IMR-90 (cell line): ENCODE results near the gene PALLD.

Experiments used
- BHLHE40 ChIP-seq: fragments of 150-350 bp; IDR thresholded peaks from 2 replicates; pipeline ENCODE4 v1.6.1; 2016; ENCODE audit warnings: mild to moderate bottlenecking, low read depth, low read length
- CEBPB ChIP-seq: IDR thresholded peaks from 2 replicates; pipeline ENCODE4 v1.6.1; 2012; ENCODE audit warnings: low read depth, low read length, improper control_type of control experiment
- CTCF ChIP-seq: conservative IDR thresholded peaks from 2 replicates; pipeline ENCODE4 v1.5.1; 2012; ENCODE audit warnings: mild to moderate bottlenecking, low read depth, low read length, improper control_type of control experiment
- ELK1 ChIP-seq: fragments of 150-350 bp; IDR thresholded peaks from 2 replicates; pipeline ENCODE4 v1.6.1; 2016; ENCODE audit warnings: low read depth, mild to moderate bottlenecking, low read length, moderate library complexity, borderline replicate concordance
- MAZ ChIP-seq: IDR thresholded peaks from 2 replicates; pipeline ENCODE4 v1.6.1; 2012; ENCODE audit warnings: low read depth, mild to moderate bottlenecking, low read length, improper control_type of control experiment, moderate library complexity, borderline replicate concordance
- MXI1 ChIP-seq: IDR thresholded peaks from 2 replicates; pipeline ENCODE4 v1.6.1; 2012; ENCODE audit warnings: low read depth, mild to moderate bottlenecking, low read length, moderate library complexity, borderline replicate concordance
- POLR2A ChIP-seq: IDR thresholded peaks from 2 replicates; pipeline ENCODE4 v1.6.1; 2012; ENCODE audit warnings: mild to moderate bottlenecking, low read depth, low read length
- RAD21 ChIP-seq: IDR thresholded peaks from 2 replicates; pipeline ENCODE4 v1.6.1; 2012; ENCODE audit warnings: low read length, improper control_type of control experiment
- SMC3 ChIP-seq: fragments of 150-350 bp; IDR thresholded peaks from 2 replicates; pipeline ENCODE4 v1.6.1; 2016; ENCODE audit warnings: low read depth, mild to moderate bottlenecking, antibody characterized with exemption, low read length, moderate library complexity

- TF ChIP-seq POLR2A, result no peak
- TF ChIP-seq CTCF, result no peak
- no peak for TF ChIP-seq BHLHE40
- TF ChIP-seq ELK1, result no peak
- TF ChIP-seq MXI1, result no peak
- no peak for TF ChIP-seq MAZ
- TF ChIP-seq SMC3, result no peak
- TF ChIP-seq RAD21, result no peak
- TF ChIP-seq CEBPB, result no peak
Observed at GRCh38 chr4:168654848-168655174, 158.0 kb downstream of the PALLD start.
